SK-MEL-5 (cell line): ENCODE data around the gene XKR7. TPM values are rescaled to one million over a fixed set of nuclear protein-coding genes. Genes with fewer than 3 reads are reported as not detected.

Source experiments
- DNase-seq: peaks from one replicate; pipeline ENCODE4 v3.0.0-alpha.2; 2016; ENCODE audit warnings: low read depth, low spot score
- in situ Hi-C: cut with HindIII; loops from 2 replicates; pipeline ENCODE4 v1.10.0; 2016; ENCODE audit warnings: low sequenced_read_pairs, high pct_unique_total_duplicates, low pct_unique_long_range_greater_than_20kb
- small RNA-seq, 2 experiments: library from RNA; depleted of rRNA; stranded (forward); fragments of <200 nt; gene quantifications; one replicate each; pipeline ENCODE3, GENCODE V24; 2014
- total RNA-seq: library from RNA; depleted of rRNA; stranded (reverse); fragments of >200 nt; shearing (Covaris generic); gene quantifications from 2 replicates; pipeline ENCODE4 v1.2.3, GENCODE V29; 2014; rRNA removed

Gene XKR7
- total RNA-seq, 1 experiment from 2014 or later = 0.11 TPM

DNA sequence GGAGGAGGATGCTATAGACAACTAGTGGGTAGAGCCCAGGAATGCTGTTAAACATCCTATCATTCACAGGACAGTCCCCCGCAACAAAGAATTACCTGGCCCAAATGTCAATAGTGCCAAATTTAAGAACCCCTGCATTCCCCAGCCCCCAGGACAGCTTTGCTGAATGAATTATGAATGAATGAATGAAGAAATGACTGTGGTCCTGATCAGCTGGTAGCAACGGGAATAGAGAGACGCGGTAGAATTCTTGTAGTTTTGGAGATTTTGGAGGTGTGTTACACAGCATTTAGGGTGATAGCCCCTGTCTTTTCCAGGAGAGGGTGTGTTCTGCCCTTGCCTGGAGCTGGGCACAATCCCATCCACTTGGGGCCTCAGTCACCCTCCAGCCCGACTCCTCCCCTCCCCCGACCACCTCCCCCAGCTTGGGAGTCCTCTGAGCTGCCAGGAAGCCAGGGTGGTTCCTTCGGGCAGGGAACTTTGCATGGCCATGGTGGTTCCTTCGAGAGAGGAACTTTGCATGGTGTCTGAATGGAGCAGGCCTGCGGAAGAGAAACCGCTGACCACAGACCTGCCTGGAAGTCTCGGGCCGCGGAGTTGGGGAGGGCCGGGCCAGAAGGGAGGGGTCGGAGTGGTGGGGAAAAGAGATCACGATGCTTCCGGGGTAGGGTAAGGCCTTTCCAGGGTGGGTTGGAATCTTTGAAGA, 83.1 kb downstream of the XKR7 start:
- in situ Hi-C loops = no loop called here
- no peak for DNase-seq

DNA sequence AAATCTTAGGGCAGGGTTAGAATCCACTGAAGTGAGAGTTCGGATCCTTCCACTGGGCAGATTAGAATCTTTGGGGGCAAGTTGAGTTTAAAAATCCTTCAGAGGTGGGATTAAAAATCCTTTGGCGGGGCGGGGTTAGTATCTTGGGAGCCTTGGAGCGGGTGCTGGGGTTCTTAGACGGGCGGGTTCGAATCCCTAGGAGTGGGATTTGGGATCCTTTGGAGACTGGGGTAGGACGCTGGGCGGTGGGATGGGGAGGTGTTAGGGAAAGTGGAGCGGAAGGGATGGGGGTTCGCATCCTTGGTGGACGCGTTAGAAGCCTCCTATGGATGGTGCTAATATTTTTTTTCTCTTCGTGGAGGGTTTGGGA, 83.8 kb downstream of the XKR7 start:
- no peak for DNase-seq

DNA sequence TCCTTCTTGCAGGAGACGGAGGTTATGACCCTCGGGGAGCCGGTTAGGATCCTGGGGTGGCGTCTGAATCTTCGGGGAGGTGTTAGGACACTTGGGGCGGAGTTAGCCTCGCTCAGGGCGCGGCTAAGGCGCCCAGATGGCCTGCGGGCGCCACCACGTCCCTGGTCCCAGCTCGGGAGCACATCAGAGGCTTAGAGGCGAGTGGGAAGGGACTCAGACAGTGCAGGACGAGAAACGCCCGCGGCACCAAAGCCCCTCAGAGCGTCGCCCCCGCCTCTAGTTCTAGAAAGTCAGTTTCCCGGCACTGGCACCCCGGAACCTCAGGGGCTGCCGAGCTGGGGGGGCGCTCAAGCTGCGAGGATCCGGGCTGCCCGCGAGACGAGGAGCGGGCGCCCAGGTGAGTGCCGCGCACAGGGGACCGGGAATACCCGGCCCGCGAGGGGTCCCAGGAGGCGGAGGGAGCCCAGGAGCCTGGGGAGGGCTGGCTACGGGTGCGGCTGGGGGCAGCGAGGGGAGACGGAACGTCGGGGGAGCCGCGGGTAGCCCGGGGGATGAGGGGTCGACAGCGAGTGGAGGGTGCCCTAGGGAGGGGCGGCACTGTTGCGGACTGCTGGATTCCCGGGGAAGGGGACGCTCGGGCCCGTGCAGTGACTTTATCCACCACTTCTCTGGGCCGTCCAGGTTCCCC, 84.3 kb downstream of the XKR7 start, which contains the start of gene HCK:
Gene HCK (plus strand): TSS at position 153 of the 688 bp plus-strand sequence.
- in situ Hi-C loops = no loop called here

More for the DNA sequence above, 83.8 kb downstream of the XKR7 start:
- in situ Hi-C loops = no loop called here

DNA sequence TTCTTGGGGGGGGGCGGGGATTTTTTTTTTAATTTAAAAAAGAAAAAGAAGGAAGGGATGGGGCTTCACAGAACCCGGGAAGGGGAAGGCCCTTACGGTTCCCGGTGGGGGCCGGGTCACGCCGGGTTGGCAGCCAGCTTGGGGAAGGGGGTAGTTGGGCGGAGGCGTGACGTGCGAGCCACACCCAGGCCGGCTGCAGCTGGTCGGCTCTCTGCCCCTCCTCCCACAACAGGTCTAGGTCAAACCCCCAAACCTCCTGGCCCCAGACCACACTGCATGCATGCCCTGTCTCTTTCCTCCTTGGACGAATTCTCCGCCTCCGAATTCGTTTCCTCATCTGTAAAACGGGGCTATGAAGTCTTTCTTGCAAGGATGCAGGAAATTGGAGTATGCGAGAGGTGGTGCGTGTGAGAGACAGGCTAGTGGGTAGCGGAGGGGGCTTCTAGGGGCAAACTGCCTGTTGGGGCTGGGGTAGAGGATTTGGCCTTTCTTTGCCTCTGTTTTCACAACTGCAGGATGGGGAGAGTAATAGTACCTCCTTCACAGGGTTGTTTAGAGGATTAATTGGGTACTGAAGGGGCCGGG, 84.9 kb downstream of the XKR7 start:
- no peak for DNase-seq
- in situ Hi-C loops = no loop called here

More for the DNA sequence above, 84.3 kb downstream of the XKR7 start, which contains the start of gene HCK:
- no peak for DNase-seq

Small RNAs within 50 kb of the gene (small RNA-seq; reads per million reads assigned to genes)
- 0.08 to 22.8 reads per million in 2 experiments for gene RNA5SP481
- 0.02 to 0.62 reads per million in 2 experiments for gene RNA5SP482

Other genes starting within 250 kb of the XKR7 start
- gene BCL2L1, start 245.3 kb upstream of the XKR7 start, total RNA-seq = 79.5 and 81.5 TPM in 2 replicates
- gene TPX2, start 228.9 kb upstream of the XKR7 start, total RNA-seq = 69.1 and 74.2 TPM in 2 replicates
- not detected in 2 replicates for gene MYLK2, start 148.8 kb upstream of the XKR7 start, total RNA-seq
- not detected in 2 replicates for gene FOXS1, start 122.5 kb upstream of the XKR7 start, total RNA-seq
- gene DUSP15, start 97.6 kb upstream of the XKR7 start, total RNA-seq = 6.2 and 6.6 TPM in 2 replicates
- gene TTLL9, start 97.5 kb upstream of the XKR7 start, total RNA-seq = not detected in 2 replicates
- gene PDRG1, start 16.1 kb upstream of the XKR7 start, total RNA-seq = 12.2 and 13.9 TPM in 2 replicates
- 0.08 and 0.16 TPM in 2 replicates for gene CCM2L, start 42.3 kb downstream of the XKR7 start, total RNA-seq
- gene HCK, start 84.1 kb downstream of the XKR7 start, total RNA-seq = not detected in 2 replicates
- gene TM9SF4, start 141.6 kb downstream of the XKR7 start, total RNA-seq = 30.9 and 33.9 TPM in 2 replicates
- 3.6 and 4.1 TPM in 2 replicates for gene PLAGL2, start 239.6 kb downstream of the XKR7 start, total RNA-seq
- 56.1 and 58.0 TPM in 2 replicates for gene POFUT1, start 239.7 kb downstream of the XKR7 start, total RNA-seq